GM23338 (cell line): ENCODE results near the gene CCDC102A.

ENCODE experiments used
- JUNB ChIP-seq: IDR thresholded peaks from one replicate; pipeline ENCODE4 v1.6.1; 2016; ENCODE audit warnings: antibody characterized with exemption; ENCODE audit not compliant: unreplicated experiment
- POLR2AphosphoS5 ChIP-seq: IDR thresholded peaks from 2 replicates; pipeline ENCODE4 v1.6.1; 2016; ENCODE audit warnings: antibody characterized with exemption, low read depth
- TF ChIP-seq, protein P1 (sequence below), 2 experiments: fragments of 200-600 bp in 1 of 2; sonication (generic) in 1 of 2; conservative IDR thresholded peaks; 2 replicates each; pipeline versions ENCODE4 v1.5.1 to v1.6.1; 2016 to 2017; ENCODE audit warnings: antibody characterized with exemption in 2 of 2, low read depth in 2 of 2, mild to moderate bottlenecking in 2 of 2, moderate library complexity in 1 of 2

- TF ChIP-seq, protein P1, sequence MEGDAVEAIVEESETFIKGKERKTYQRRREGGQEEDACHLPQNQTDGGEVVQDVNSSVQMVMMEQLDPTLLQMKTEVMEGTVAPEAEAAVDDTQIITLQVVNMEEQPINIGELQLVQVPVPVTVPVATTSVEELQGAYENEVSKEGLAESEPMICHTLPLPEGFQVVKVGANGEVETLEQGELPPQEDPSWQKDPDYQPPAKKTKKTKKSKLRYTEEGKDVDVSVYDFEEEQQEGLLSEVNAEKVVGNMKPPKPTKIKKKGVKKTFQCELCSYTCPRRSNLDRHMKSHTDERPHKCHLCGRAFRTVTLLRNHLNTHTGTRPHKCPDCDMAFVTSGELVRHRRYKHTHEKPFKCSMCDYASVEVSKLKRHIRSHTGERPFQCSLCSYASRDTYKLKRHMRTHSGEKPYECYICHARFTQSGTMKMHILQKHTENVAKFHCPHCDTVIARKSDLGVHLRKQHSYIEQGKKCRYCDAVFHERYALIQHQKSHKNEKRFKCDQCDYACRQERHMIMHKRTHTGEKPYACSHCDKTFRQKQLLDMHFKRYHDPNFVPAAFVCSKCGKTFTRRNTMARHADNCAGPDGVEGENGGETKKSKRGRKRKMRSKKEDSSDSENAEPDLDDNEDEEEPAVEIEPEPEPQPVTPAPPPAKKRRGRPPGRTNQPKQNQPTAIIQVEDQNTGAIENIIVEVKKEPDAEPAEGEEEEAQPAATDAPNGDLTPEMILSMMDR (conservative IDR thresholded peaks at IDR 0.05; ENCODE audit: low read depth in 2 of 2) = no peak
- TF ChIP-seq JUNB (no peak), POLR2AphosphoS5 (no peak)
Observed at GRCh38 chr16:57579361-57579665, 42.9 kb upstream of the CCDC102A start.
